IPS-18a (cell line): ENCODE measurements around the gene DDAH1.

ENCODE experiments used
- H3K27ac ChIP-seq: one replicate; pipeline ENCODE4 v1.5.1; 2013; ENCODE audit warnings: low read length
- H3K27me3 ChIP-seq: one replicate; pipeline ENCODE4 v1.6.1; 2013; ENCODE audit warnings: mild to moderate bottlenecking, low read length; ENCODE audit not compliant: control insufficient read depth, insufficient read depth
- H3K36me3 ChIP-seq: one replicate; pipeline ENCODE4 v1.6.1; 2013; ENCODE audit warnings: low read depth, low read length; ENCODE audit not compliant: control insufficient read depth
- H3K4me1 ChIP-seq: one replicate; pipeline ENCODE4 v1.6.1; 2013; ENCODE audit warnings: low read depth, low read length; ENCODE audit not compliant: control insufficient read depth
- H3K4me3 ChIP-seq: one replicate; pipeline ENCODE4 v1.5.1; 2013; ENCODE audit warnings: low read length
- H3K9ac ChIP-seq: one replicate; pipeline ENCODE4 v1.6.1; 2013; ENCODE audit warnings: mild to moderate bottlenecking, low read length, moderate library complexity
- H3K9me3 ChIP-seq: one replicate; pipeline ENCODE4 v1.6.1; 2013; ENCODE audit warnings: low read depth, low read length; ENCODE audit not compliant: control insufficient read depth

DDAH1 gene

DNA sequence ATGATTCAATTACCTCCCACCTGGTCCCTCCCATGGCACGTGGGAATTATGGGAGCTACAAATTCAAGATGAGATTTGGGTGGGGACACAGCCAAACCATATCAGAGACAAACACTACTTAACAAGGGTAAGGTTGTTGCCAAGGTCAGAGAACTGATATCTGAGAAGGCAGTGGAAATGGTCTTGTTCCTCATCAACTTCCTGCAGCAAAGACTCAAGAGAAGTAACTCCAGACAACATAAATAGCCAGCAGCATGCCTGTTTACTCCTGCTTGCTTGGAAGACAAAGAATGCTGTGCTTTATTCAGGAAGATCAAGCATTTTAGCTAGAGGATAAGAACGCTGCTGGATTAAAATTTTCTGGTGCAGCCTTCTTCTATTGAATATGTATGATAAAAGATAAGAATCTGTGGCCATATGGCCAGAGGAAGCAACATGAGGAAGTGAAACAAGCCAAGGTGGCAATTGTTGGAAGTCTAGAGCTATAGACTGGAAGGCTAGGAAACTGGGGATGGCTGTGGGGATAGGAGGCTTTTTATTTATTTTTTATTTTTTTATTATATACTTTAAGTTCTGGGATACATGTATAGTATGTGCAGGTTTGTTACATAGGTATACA is 36.4 kb downstream of the DDAH1 start:
- no peak overlapping the region for H3K4me3 ChIP-seq
- no peaks in the 10 kb centered on the region for H3K9me3 ChIP-seq
- no peaks in the 10 kb centered on the region for H3K27me3 ChIP-seq
- H3K36me3 ChIP-seq = no peaks in the 10 kb centered on the region
- no peak overlapping the region for H3K9ac ChIP-seq
- no peaks in the 10 kb centered on the region for H3K4me1 ChIP-seq
- H3K27ac ChIP-seq = no peak overlapping the region

DNA sequence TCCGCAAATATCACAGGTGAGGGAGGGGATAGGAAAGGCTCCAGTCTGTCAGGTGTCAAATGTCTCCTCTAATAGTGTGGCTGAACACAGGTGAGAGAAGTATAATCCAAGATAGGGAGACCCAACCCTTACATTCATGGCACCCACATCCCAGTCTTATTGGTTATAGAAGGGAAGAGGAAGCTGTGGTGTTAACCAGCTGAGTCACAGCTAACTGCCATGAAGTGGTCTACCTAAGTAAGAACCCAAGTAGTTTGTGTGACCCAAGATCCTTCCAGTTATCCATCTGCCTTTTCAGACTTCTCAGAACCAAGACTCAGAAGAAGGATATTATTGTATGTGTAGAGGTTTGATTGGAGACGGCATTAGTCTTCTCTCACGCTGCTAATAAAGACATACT is 37.1 kb downstream of the DDAH1 start:
- Histone ChIP-seq H3K9me3 (no peaks in the 10 kb centered on the region), H3K4me3 (no peak overlapping the region), H3K27ac (no peak overlapping the region), H3K9ac (no peak overlapping the region), H3K36me3 (no peaks in the 10 kb centered on the region), H3K4me1 (no peaks in the 10 kb centered on the region), H3K27me3 (no peaks in the 10 kb centered on the region)

DNA sequence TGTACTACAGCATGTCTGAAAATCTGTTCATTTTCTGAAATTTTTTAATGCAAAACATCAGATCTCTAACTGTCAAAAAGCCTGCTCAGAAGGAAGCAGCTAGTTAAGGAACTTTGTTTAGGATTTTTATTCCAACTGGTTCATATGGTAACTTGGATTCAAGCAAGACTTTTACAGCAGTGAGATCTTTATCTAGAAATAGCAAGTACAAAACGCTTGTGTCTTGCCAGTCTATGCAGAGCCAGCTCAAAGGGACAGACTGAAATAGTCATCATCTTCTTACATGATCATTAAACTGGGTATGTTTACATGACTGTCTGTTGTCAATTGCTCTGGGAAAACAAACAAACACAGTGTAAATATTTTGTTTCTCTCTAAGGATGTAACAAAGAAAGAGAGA is 37.6 kb downstream of the DDAH1 start:
- Histone ChIP-seq H3K27me3 (no peaks in the 10 kb centered on the region), H3K4me1 (no peaks in the 10 kb centered on the region), H3K27ac (no peak overlapping the region), H3K9ac (no peak overlapping the region), H3K9me3 (no peaks in the 10 kb centered on the region), H3K36me3 (no peaks in the 10 kb centered on the region), H3K4me3 (no peak overlapping the region)

DNA sequence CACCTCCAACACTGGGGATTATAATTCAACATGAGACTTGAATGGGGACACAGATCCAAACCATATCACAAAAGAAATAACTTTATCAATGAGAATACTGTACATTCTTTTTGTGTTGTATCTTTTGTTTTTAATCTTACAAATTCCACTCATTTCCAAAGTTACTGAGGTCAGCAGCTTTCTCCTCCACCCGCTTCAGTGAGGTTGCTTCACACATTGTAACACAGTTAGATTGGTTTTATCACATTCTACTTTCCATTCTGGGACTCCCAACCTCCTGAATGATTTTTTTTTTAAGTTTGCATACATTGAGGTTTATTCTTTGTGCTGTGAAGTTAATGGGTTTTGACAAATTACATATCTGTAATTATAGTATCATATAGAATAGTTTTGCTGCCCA is 43.8 kb downstream of the DDAH1 start:
- no peak overlapping the region for H3K4me3 ChIP-seq
- peaks cover 3% of the 10 kb centered on the region for H3K4me1 ChIP-seq
- no peaks in the 10 kb centered on the region for H3K36me3 ChIP-seq
- H3K9me3 ChIP-seq = no peaks in the 10 kb centered on the region
- H3K27ac ChIP-seq = no peak overlapping the region
- no peak overlapping the region for H3K9ac ChIP-seq
- H3K27me3 ChIP-seq = no peaks in the 10 kb centered on the region

DNA sequence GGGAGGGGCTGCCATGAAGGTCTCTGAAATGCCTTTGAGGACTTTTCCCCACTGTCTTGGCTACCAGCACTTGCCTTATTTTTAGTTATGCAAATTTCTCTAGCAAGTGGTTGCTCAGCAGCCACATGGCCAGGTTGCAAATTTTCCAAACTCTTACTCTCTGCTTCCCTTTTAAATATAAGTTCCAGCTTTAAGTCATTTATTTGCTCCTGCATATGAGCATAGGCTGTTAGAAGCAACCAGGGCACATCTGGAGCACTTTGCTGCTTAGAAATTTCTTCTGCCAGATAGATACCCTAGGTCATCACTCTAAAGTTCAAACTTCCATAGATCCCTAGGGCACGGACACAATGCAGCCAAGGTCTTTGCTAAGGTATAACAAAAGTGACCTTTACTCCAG is 44.8 kb downstream of the DDAH1 start:
- no peaks in the 10 kb centered on the region for H3K9me3 ChIP-seq
- no peak overlapping the region for H3K9ac ChIP-seq
- no peaks in the 10 kb centered on the region for H3K27me3 ChIP-seq
- H3K4me1 ChIP-seq = peaks cover 3% of the 10 kb centered on the region
- H3K4me3 ChIP-seq = no peak overlapping the region
- no peaks in the 10 kb centered on the region for H3K36me3 ChIP-seq
- no peak overlapping the region for H3K27ac ChIP-seq

DNA sequence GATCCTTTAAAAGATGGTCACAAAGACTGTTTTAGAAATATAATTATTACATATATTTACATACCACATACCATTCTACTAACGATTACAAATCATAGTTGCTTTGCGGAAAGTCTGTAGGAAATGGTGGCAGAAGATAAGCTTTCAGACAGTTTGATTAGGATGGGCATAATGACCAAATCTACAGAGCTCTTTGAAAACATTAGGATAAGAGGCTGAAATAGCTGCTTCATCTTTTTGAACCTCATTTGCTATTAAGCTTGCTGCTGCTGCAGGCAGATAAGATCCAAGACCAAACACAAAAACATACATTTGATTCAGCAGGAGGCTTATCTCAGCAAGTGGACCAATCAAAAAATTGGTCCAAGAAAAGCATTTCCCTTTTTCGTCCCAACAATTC is 47.1 kb downstream of the DDAH1 start:
- no peak overlapping the region for H3K9ac ChIP-seq
- H3K27ac ChIP-seq = no peak overlapping the region
- peaks cover 8% of the 10 kb centered on the region for H3K4me1 ChIP-seq
- H3K9me3 ChIP-seq = no peaks in the 10 kb centered on the region
- no peaks in the 10 kb centered on the region for H3K27me3 ChIP-seq
- H3K4me3 ChIP-seq = no peak overlapping the region
- H3K36me3 ChIP-seq = no peaks in the 10 kb centered on the region

DNA sequence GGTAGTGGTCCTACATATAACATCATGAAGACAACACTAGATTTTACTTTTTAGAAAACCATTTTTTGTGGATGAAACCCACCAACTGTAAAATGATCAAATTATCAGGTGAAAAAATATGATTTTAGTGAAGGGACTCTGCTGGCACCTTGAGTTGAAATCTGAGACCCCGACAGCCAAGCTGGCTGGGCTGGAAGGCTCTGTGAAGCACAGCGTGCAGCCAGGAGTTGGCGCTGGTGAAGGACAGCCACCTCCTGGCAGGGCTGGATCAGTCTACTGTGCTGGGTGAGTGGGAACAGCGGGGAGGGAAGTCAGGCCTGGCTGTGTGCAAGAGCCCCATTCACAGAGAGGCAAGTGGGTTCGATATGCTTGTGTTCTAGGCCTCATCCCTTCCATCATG is 47.9 kb downstream of the DDAH1 start:
- no peaks in the 10 kb centered on the region for H3K27me3 ChIP-seq
- no peak overlapping the region for H3K27ac ChIP-seq
- H3K9ac ChIP-seq = no peak overlapping the region
- no peak overlapping the region for H3K4me3 ChIP-seq
- no peaks in the 10 kb centered on the region for H3K9me3 ChIP-seq
- H3K4me1 ChIP-seq = peaks cover 13% of the 10 kb centered on the region
- no peaks in the 10 kb centered on the region for H3K36me3 ChIP-seq

DNA sequence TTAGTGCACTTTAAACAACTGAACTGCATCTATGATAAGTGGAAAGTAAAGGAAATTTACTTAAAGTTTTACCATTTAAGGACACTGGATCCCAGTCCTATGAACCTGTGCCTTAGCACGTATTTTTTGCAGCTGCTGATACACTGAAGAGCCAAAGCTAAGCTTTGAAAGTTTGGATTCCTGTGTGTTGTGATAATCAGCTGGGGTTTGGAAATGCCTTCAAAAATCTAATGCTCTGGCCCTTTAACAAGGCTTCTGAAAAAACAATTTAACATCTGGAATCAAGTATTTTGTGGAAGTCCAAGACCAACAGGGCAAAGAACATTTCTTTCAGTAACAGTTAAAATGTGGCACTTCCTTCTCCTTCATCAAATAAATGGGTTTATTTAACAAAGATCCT is 51.8 kb downstream of the DDAH1 start:
- Histone ChIP-seq H3K9me3 (no peaks in the 10 kb centered on the region), H3K4me1 (peaks cover 27% of the 10 kb centered on the region), H3K4me3 (no peak overlapping the region), H3K27me3 (no peaks in the 10 kb centered on the region), H3K9ac (no peak overlapping the region), H3K36me3 (no peaks in the 10 kb centered on the region), H3K27ac (no peak overlapping the region)

DNA sequence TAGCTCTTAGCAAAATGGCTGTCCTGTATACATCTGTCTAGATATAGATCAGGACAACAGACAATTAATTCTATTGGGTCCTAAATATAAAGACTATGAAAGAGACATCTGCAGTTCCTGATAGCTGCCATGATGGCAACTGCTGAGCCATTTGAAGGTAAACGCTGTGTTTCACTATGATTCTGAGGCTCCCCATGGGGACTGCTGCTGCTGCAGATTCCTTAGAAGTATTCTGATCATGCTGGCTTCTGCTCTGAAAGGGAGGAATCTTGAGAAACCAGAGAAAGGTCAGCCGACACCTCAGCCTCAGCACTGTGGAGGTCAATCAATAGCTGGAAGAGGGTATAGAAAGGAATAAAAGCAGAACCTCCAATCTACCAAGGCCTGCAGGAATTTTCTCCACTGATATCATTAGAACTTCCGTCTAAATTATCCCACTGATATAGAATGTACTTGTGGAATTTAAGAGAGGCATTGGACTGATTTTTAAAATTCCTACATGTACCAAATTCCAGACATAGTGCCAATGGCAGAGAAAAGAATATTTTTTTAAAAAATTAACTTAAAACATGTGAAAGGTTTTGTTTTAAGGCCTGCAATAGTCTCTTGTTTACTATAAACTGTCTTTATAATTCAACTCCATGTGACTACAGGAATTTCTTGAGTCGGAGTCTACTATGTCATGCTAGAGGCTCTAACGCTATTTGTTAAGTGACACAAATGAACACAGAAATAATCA is 53.2 kb downstream of the DDAH1 start:
- Histone ChIP-seq H3K4me3 (no peak overlapping the region), H3K27me3 (no peaks in the 10 kb centered on the region), H3K36me3 (no peaks in the 10 kb centered on the region), H3K27ac (no peak overlapping the region), H3K9me3 (no peaks in the 10 kb centered on the region), H3K4me1 (peaks cover 24% of the 10 kb centered on the region), H3K9ac (no peak overlapping the region)

DNA sequence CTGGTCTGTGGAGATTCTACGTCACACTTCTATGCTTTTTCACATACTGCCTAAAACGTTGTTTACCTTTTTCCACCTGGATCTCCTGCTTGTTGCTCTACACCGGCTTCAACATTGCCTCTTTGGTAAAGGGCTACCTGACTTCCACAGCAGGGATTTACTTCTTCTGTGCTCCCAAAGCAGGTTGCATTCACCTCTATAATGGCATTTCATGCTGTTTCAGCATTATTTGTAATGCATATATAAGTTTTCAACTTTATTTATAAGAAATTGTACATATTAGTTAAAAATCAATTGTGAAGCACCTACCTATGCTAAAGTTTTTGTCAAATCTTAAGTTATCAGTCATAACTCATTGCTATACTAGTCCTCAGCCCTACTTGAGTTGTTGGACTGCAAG is 55.4 kb downstream of the DDAH1 start:
- H3K27ac ChIP-seq = no peak overlapping the region
- H3K4me1 ChIP-seq = peaks cover 27% of the 10 kb centered on the region
- no peak overlapping the region for H3K4me3 ChIP-seq
- H3K27me3 ChIP-seq = no peaks in the 10 kb centered on the region
- H3K9ac ChIP-seq = no peak overlapping the region
- H3K9me3 ChIP-seq = no peaks in the 10 kb centered on the region
- no peaks in the 10 kb centered on the region for H3K36me3 ChIP-seq

DNA sequence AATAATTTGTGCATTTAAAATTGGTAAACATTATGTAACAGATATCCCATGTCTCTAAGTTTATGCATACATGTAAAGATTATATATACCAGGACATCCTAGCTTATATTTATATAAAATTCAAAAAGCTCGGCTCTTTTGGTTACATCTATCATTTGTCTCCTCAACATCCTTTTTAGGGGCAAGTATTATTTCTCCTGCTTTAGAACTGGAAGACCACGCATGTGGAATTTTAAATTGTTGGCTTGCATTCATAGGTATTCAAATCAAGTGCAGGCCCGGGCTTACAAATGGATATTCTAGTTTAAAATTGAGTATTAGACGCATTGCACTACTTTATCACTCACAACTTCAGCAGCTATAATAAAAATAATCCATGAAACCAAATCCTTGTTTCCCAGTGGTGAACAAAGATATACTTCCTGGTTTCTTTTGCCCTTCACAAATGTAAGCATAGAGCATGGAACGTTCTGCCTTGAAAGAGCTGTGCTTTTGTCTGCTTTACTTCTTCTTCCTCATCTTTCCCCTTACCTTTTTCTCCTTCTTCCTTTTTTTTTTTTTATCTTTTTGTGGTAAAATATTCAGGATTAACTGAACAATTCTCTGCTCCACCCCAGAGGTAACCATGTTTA is 57.1 kb downstream of the DDAH1 start:
- Histone ChIP-seq H3K9ac (no peak overlapping the region), H3K9me3 (no peaks in the 10 kb centered on the region), H3K36me3 (no peaks in the 10 kb centered on the region), H3K27me3 (no peaks in the 10 kb centered on the region), H3K4me3 (no peak overlapping the region), H3K27ac (no peak overlapping the region), H3K4me1 (peaks cover 23% of the 10 kb centered on the region)
